Mesendoderm (in vitro differentiated cells): ENCODE measurements around the gene KCNJ3.
"Not testable (repeated sequence)": the region's sequence is repeated elsewhere in the genome, so short reads cannot be mapped to it uniquely, and the experiment has no call there.

Experiments used
- DNase-seq: peaks from one replicate; pipeline ENCODE4 v3.0.0; 2013
- H2AK5ac ChIP-seq: 2 replicates; pipeline ENCODE4 v1.6.1; 2013; ENCODE audit warnings: low read length, inconsistent platforms
- H2BK120ac ChIP-seq: 2 replicates; pipeline ENCODE4 v1.6.1; 2013; ENCODE audit warnings: low read depth, mild to moderate bottlenecking, low read length, moderate library complexity, mixed read lengths
- H2BK15ac ChIP-seq: replicated peaks from 2 replicates; pipeline ENCODE4 v1.6.1; 2013; ENCODE audit warnings: low read depth, mild to moderate bottlenecking, moderate library complexity
- H2BK5ac ChIP-seq: 2 replicates; pipeline ENCODE4 v1.6.1; 2013; ENCODE audit warnings: low read length, inconsistent platforms
- H3K18ac ChIP-seq: 2 replicates; pipeline ENCODE4 v1.6.1; 2013; ENCODE audit warnings: mild to moderate bottlenecking, low read length, mixed read lengths
- H3K23ac ChIP-seq: one replicate; pipeline ENCODE4 v1.6.1; 2013; ENCODE audit warnings: low read length
- H3K27ac ChIP-seq: 2 replicates; pipeline ENCODE4 v1.5.1; 2013; ENCODE audit warnings: low read depth, mild to moderate bottlenecking, inconsistent platforms, low read length, moderate library complexity
- H3K27me3 ChIP-seq: 2 replicates; pipeline ENCODE4 v1.6.1; 2013; ENCODE audit warnings: low read length, control low read depth, mild to moderate bottlenecking, inconsistent platforms; ENCODE audit not compliant: insufficient read depth, poor library complexity
- H3K36me3 ChIP-seq: 2 replicates; pipeline ENCODE4 v1.6.1; 2013; ENCODE audit warnings: low read length, inconsistent platforms; ENCODE audit not compliant: control insufficient read depth, insufficient read depth
- H3K4ac ChIP-seq: one replicate; pipeline ENCODE4 v1.6.1; 2013; ENCODE audit warnings: low read depth, mild to moderate bottlenecking, low read length, moderate library complexity
- H3K4me1 ChIP-seq: 2 replicates; pipeline ENCODE4 v1.6.1; 2013; ENCODE audit warnings: low read depth, low read length, inconsistent platforms; ENCODE audit not compliant: control insufficient read depth
- H3K4me2 ChIP-seq: 2 replicates; pipeline ENCODE4 v1.6.1; 2013; ENCODE audit warnings: low read length
- H3K4me3 ChIP-seq: 2 replicates; pipeline ENCODE4 v1.5.1; 2013; ENCODE audit warnings: mild to moderate bottlenecking, low read length
- H3K56ac ChIP-seq: one replicate; pipeline ENCODE4 v1.6.1; 2013; ENCODE audit warnings: low read length
- H3K79me1 ChIP-seq: 2 replicates; pipeline ENCODE4 v1.6.1; 2013; ENCODE audit warnings: low read length, inconsistent platforms
- H3K79me2 ChIP-seq: 2 replicates; pipeline ENCODE4 v1.6.1; 2013; ENCODE audit warnings: mild to moderate bottlenecking, low read length; ENCODE audit not compliant: control insufficient read depth, insufficient read depth
- H3K9ac ChIP-seq: 2 replicates; pipeline ENCODE4 v1.6.1; 2013; ENCODE audit warnings: low read length, inconsistent platforms
- H4K5ac ChIP-seq: one replicate; pipeline ENCODE4 v1.6.1; 2013; ENCODE audit warnings: low read length
- H4K8ac ChIP-seq: one replicate; pipeline ENCODE4 v1.6.1; 2013; ENCODE audit warnings: low read depth, mild to moderate bottlenecking, control low read depth, low read length, moderate library complexity
- WGBS: extraction: QIAGEN DNeasy Blood & Tissue Kit; methylation state at CpG from one replicate; pipeline ENCODE4 v1.1.7; 2013; ENCODE audit warnings: low lambda C conversion rate, missing lambda C conversion rate; ENCODE audit not compliant: insufficient coverage; ENCODE audit errors: extremely low coverage; 5-methylcytosine and 5-hydroxymethylcytosine counted together

The KCNJ3 gene

GRCh38 chr2:154846842-154847241, 148.3 kb downstream of the KCNJ3 start:
- no peak overlapping the region for H3K4me2 ChIP-seq
- no peak overlapping the region for H4K5ac ChIP-seq
- no peaks in the 10 kb centered on the region for H3K79me2 ChIP-seq
- H3K36me3 ChIP-seq = no peaks in the 10 kb centered on the region
- no peak overlapping the region for H3K4ac ChIP-seq
- no peak overlapping the region for H2BK5ac ChIP-seq
- H3K18ac ChIP-seq = no peak overlapping the region
- H3K27me3 ChIP-seq = no peaks in the 10 kb centered on the region
- H3K9ac ChIP-seq = no peak overlapping the region
- H3K4me1 ChIP-seq = no peaks in the 10 kb centered on the region
- H3K27ac ChIP-seq = no peak overlapping the region
- H3K56ac ChIP-seq = no peak overlapping the region
- H2AK5ac ChIP-seq = no peak overlapping the region
- no peak for DNase-seq
- WGBS = no CpG with 5 or more reads among the region's 1 CpG
- H2BK15ac ChIP-seq = no peak overlapping the region
- H2BK120ac ChIP-seq = no peak overlapping the region
- no peak overlapping the region for H4K8ac ChIP-seq
- H3K4me3 ChIP-seq = no peak overlapping the region
- no peaks in the 10 kb centered on the region for H3K79me1 ChIP-seq
- no peak overlapping the region for H3K23ac ChIP-seq

- H4K8ac ChIP-seq = no peak overlapping the region
- no peak overlapping the region for H3K56ac ChIP-seq
- no peaks in the 10 kb centered on the region for H3K4me1 ChIP-seq
- DNase-seq = peak; percentile 18
- no peak overlapping the region for H2BK120ac ChIP-seq
- H3K27me3 ChIP-seq = no peaks in the 10 kb centered on the region
- no peak overlapping the region for H3K18ac ChIP-seq
- H2AK5ac ChIP-seq = no peak overlapping the region
- no peak overlapping the region for H3K23ac ChIP-seq
- H3K79me2 ChIP-seq = no peaks in the 10 kb centered on the region
- H3K79me1 ChIP-seq = no peaks in the 10 kb centered on the region
- no peak overlapping the region for H3K4me3 ChIP-seq
- no peak overlapping the region for H3K27ac ChIP-seq
- no peak overlapping the region for H3K4me2 ChIP-seq
- H2BK15ac ChIP-seq = no peak overlapping the region
- H2BK5ac ChIP-seq = no peak overlapping the region
- H3K9ac ChIP-seq = no peak overlapping the region
- WGBS = no CpG with 5 or more reads among the region's 3 CpGs
- H3K4ac ChIP-seq = no peak overlapping the region
- H4K5ac ChIP-seq = no peak overlapping the region
- no peaks in the 10 kb centered on the region for H3K36me3 ChIP-seq
These were observed 151.0 kb downstream of the KCNJ3 start for GRCh38 chr2:154849482-154849881.

- no peak overlapping the region for H2AK5ac ChIP-seq
- H4K8ac ChIP-seq = no peak overlapping the region
- H3K79me1 ChIP-seq = no peaks in the 10 kb centered on the region
- H3K9ac ChIP-seq = no peak overlapping the region
- H3K27me3 ChIP-seq = no peaks in the 10 kb centered on the region
- H3K4me1 ChIP-seq = no peaks in the 10 kb centered on the region
- no peak overlapping the region for H3K4me3 ChIP-seq
- H3K79me2 ChIP-seq = no peaks in the 10 kb centered on the region
- no peak overlapping the region for H3K4ac ChIP-seq
- H3K36me3 ChIP-seq = no peaks in the 10 kb centered on the region
- H3K27ac ChIP-seq = no peak overlapping the region
- no peak overlapping the region for H2BK15ac ChIP-seq
- H4K5ac ChIP-seq = no peak overlapping the region
- no peak overlapping the region for H3K56ac ChIP-seq
- no peak overlapping the region for H2BK5ac ChIP-seq
- H3K23ac ChIP-seq = no peak overlapping the region
- DNase-seq = no peak
- H3K18ac ChIP-seq = no peak overlapping the region
- no peak overlapping the region for H3K4me2 ChIP-seq
- no peak overlapping the region for H2BK120ac ChIP-seq
These were observed 152.0 kb downstream of the KCNJ3 start for GRCh38 chr2:154850532-154850931.

DNA sequence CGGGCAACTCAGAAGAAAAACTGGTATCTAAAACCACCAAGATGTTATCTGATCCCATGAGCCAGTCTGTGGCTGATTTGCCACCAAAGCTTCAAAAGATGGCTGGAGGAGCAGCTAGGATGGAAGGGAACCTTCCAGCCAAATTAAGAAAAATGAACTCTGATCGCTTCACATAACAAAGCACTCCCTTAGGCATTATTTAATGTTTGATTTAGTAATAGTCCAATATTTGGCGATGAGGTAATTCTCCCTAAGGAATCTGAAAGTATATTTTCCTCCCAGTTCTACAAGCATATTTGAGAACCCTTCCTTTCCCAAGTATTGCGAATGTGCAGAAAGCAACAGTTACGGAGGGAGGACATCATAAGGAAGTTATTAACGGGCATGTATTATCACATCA, 156.6 kb downstream of the KCNJ3 start:
- DNase-seq = no peak
- no peak overlapping the region for H3K27ac ChIP-seq
- H3K36me3 ChIP-seq = no peaks in the 10 kb centered on the region
- H4K8ac ChIP-seq = no peak overlapping the region
- H3K4ac ChIP-seq = no peak overlapping the region
- H3K79me1 ChIP-seq = no peaks in the 10 kb centered on the region
- H3K79me2 ChIP-seq = no peaks in the 10 kb centered on the region
- H3K23ac ChIP-seq = no peak overlapping the region
- no peaks in the 10 kb centered on the region for H3K27me3 ChIP-seq
- H3K56ac ChIP-seq = no peak overlapping the region
- no peak overlapping the region for H3K4me3 ChIP-seq
- no CpG with 5 or more reads among the region's 6 CpGs for WGBS
- H3K9ac ChIP-seq = no peak overlapping the region
- no peak overlapping the region for H2BK15ac ChIP-seq
- H3K4me1 ChIP-seq = no peaks in the 10 kb centered on the region
- no peak overlapping the region for H3K18ac ChIP-seq
- no peak overlapping the region for H4K5ac ChIP-seq
- H2BK5ac ChIP-seq = no peak overlapping the region
- no peak overlapping the region for H2BK120ac ChIP-seq
- no peak overlapping the region for H3K4me2 ChIP-seq
- H2AK5ac ChIP-seq = no peak overlapping the region

DNA sequence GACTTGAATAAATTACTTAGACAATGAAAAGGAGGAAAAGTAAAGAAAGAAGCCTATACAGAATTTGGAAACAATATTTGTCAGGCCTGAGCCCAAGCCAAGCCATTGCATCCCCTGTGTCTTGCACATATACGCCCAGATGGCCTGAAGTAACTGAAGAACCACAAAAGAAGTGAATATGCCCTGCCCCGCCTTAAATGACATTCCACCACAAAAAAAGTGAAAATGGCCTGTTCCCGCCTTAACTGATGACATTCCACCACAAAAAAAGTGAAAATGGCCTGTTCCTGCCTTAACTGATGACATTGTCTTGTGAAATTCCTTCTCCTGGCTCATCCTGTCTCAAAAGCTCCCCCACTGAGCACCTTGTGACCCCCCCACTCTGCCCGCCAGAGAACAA, 168.7 kb downstream of the KCNJ3 start:
- H3K79me2 ChIP-seq, H3K23ac ChIP-seq, H3K9ac ChIP-seq, H3K56ac ChIP-seq, H2AK5ac ChIP-seq, H2BK120ac ChIP-seq, H3K18ac ChIP-seq, H3K27ac ChIP-seq, H3K4me1 ChIP-seq, H4K5ac ChIP-seq, H2BK5ac ChIP-seq, H3K27me3 ChIP-seq, H3K36me3 ChIP-seq, H3K4me3 ChIP-seq, H3K79me1 ChIP-seq, H3K4me2 ChIP-seq, H3K4ac ChIP-seq, H2BK15ac ChIP-seq, H4K8ac ChIP-seq: not testable (repeated sequence)
- no CpG with 5 or more reads among the region's 4 CpGs for WGBS
- peak; percentile 65 for DNase-seq

DNA sequence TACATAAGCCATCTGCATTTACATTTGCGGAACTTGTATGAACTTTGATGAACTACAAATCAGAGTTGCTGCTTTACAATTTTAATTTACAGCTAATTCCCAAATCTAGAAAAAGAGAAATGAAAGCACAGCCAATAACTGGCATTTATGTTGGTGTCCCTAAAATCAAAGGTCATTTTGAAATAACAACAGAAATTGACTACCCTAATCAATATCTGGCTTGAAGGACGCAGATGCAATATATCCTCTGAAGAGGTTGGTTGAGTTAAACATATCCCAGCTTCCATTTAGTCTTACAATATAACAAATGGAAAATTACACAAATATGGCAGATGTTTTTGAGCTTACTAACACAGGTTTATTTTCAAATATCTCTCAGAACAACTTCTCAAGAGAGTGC, 177.5 kb downstream of the KCNJ3 start:
- WGBS = no CpG with 5 or more reads among the region's 2 CpGs
- Histone ChIP-seq H2AK5ac (no peak overlapping the region), H3K36me3 (no peaks in the 10 kb centered on the region), H3K23ac (no peak overlapping the region), H2BK5ac (no peak overlapping the region), H3K4me2 (no peak overlapping the region), H2BK15ac (no peak overlapping the region), H3K4me1 (no peaks in the 10 kb centered on the region), H3K9ac (no peak overlapping the region), H2BK120ac (no peak overlapping the region), H3K4ac (no peak overlapping the region), H3K18ac (no peak overlapping the region), H3K56ac (no peak overlapping the region), H3K27ac (no peak overlapping the region), H4K5ac (no peak overlapping the region), H3K27me3 (no peaks in the 10 kb centered on the region), H3K4me3 (no peak overlapping the region), H4K8ac (no peak overlapping the region), H3K79me1 (no peaks in the 10 kb centered on the region), H3K79me2 (no peaks in the 10 kb centered on the region)
- DNase-seq = no peak
